PC-3 (cell line): ENCODE measurements around the gene NDFIP2. TPM values are rescaled to one million over a fixed set of nuclear protein-coding genes. Genes with fewer than 3 reads are reported as not detected.

Source experiments
- ATAC-seq: fragments of 200-7000 bp; cut with Tn5 transposase; 2 replicates; pipeline ENCODE4 v1.9.1; 2020; ENCODE audit warnings: mild to moderate bottlenecking, moderate library complexity
- BruUV-seq: library from RNA; stranded (reverse); fragments of 400-500 nt; replicated peaks from 2 replicates; lab custom pipeline; 2021; lab: Mats Ljungman, UMichigan
- CTCF ChIA-PET: fragments of 300-600 bp; sonication (Branson Sonifier 250); formaldehyde crosslinking; loops from one replicate; lab custom pipeline; 2022; ENCODE audit warnings: antibody characterized with exemption; lab: Charles Lee
- POLR2A ChIA-PET: fragments of 300-600 bp; sonication (Branson Sonifier 250); formaldehyde crosslinking; loops from one replicate; lab custom pipeline; 2022; ENCODE audit warnings: antibody characterized with exemption; ENCODE audit not compliant: unreplicated experiment; lab: Charles Lee
- DNase-seq: peaks from one replicate; pipeline ENCODE4 v3.0.0-alpha.2; 2015
- H2AFZ ChIP-seq: fragments of 300-600 bp; sonication (generic); 2 replicates; pipeline ENCODE4 v1.6.0; 2016; ENCODE audit warnings: antibody characterized with exemption, low read length
- H3F3A ChIP-seq: fragments of 300-600 bp; sonication (generic); one replicate; pipeline ENCODE4 v1.6.0; 2017; ENCODE audit warnings: antibody characterized with exemption, low read length, control low read depth, mild to moderate bottlenecking; ENCODE audit not compliant: unreplicated experiment
- H3K27ac ChIP-seq: fragments of 300-600 bp; sonication (generic); 2 replicates; pipeline ENCODE4 v1.5.1; 2016; ENCODE audit warnings: mild to moderate bottlenecking, low read length
- H3K27me3 ChIP-seq: fragments of 300-600 bp; sonication (generic); 2 replicates; pipeline ENCODE4 v1.6.1; 2016; ENCODE audit warnings: low read length, mixed read lengths
- H3K36me3 ChIP-seq: fragments of 300-600 bp; sonication (generic); 2 replicates; pipeline ENCODE4 v1.6.1; 2016; ENCODE audit warnings: low read depth, mixed run types, low read length, mixed read lengths
- H3K4me1 ChIP-seq: fragments of 300-600 bp; sonication (generic); 2 replicates; pipeline ENCODE4 v1.5.1; 2016; ENCODE audit warnings: low read length; ENCODE audit not compliant: insufficient read depth
- H3K4me2 ChIP-seq: fragments of 300-600 bp; sonication (generic); 2 replicates; pipeline ENCODE4 v1.6.0; 2016; ENCODE audit warnings: low read length
- H3K4me3 ChIP-seq: fragments of 300-600 bp; sonication (generic); 2 replicates; pipeline ENCODE4 v1.5.1; 2016; ENCODE audit warnings: mild to moderate bottlenecking, low read length, mixed read lengths
- H3K79me2 ChIP-seq: fragments of 300-600 bp; sonication (generic); 2 replicates; pipeline ENCODE4 v1.6.1; 2017; ENCODE audit warnings: low read length, mixed read lengths
- H3K9ac ChIP-seq: fragments of 300-600 bp; sonication (generic); 2 replicates; pipeline ENCODE4 v1.6.0; 2016; ENCODE audit warnings: mild to moderate bottlenecking, low read length
- H3K9me2 ChIP-seq: fragments of 300-600 bp; sonication (generic); replicated peaks from 2 replicates; pipeline ENCODE4 v1.6.1; 2016; ENCODE audit warnings: mixed run types, low read length, mixed read lengths
- H3K9me3 ChIP-seq: fragments of 300-600 bp; sonication (generic); 2 replicates; pipeline ENCODE4 v1.6.1; 2016; ENCODE audit warnings: low read length, mixed read lengths
- H4K20me1 ChIP-seq: fragments of 300-600 bp; sonication (generic); 2 replicates; pipeline ENCODE4 v1.6.1; 2016; ENCODE audit warnings: low read length, mixed read lengths
- EZH2 ChIP-seq: fragments of 300-600 bp; sonication (generic); IDR thresholded peaks from one replicate; pipeline ENCODE4 v1.6.1; 2017; ENCODE audit warnings: antibody characterized with exemption, mild to moderate bottlenecking, low read length; ENCODE audit not compliant: unreplicated experiment
- EZH2phosphoT487 ChIP-seq: fragments of 300-600 bp; sonication (generic); IDR thresholded peaks from 2 replicates; pipeline ENCODE4 v1.6.1; 2018; ENCODE audit warnings: mild to moderate bottlenecking, antibody characterized with exemption, low read length, borderline replicate concordance
- intact Hi-C: fragments of 100-400 bp; cut with micrococcal nuclease; formaldehyde crosslinking; loops from 2 replicates; pipeline ENCODE4 v1.9.0; 2023
- total RNA-seq: library from RNA; depleted of rRNA; stranded (reverse); fragments of >200 nt; gene quantifications from 2 replicates; pipeline ENCODE4 v1.2.3, GENCODE V29; 2014
- TF ChIP-seq, protein P1 (sequence below): fragments of 300-600 bp; sonication (generic); conservative IDR thresholded peaks from 2 replicates; pipeline ENCODE4 v1.5.1; 2017; ENCODE audit warnings: antibody characterized with exemption, low read depth, mild to moderate bottlenecking, low read length

The NDFIP2 gene
- total RNA-seq, 1 experiment from 2014 or later: 19.5 TPM

DNA sequence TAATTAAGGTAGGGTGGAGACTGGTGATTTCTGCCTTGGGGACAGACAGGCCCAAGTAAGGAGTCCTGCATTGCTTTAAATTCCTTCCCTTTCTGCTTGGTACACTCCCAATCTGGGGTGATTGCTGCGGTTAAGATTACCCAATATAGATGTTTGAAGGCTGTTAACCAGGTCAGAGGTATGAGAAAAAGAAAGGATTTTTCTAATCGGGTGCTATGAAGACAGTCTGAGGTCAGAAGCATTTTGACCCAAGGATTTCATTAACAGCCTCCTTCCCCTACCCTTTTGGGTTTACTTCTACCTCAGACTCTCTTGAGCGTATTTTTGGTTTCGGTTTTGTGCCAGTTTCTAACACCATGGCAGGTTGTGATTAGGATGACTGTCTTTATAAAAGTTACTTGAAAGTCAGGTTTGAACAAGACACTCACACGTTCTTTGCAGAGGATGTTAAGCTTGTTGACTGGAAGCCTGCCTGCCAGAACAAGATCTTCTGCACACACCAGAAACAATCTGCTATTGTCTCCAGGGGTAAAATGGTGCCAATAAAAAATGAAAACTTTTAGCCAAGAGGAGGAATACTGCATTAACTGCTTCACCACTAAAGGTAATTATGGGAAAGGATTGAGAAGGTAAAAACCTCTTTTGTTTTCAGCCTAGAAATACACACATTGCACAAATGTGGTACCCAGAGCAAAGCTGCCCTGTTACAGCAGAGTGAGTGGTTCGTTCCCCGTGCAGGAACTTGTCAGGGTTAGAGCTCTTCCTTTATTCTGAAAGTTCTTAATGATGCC lies 108.8 kb downstream of the NDFIP2 start:
- H2AFZ ChIP-seq: peak overlapping the region; percentile 71
- no peak overlapping the region for H3K9ac ChIP-seq
- no peaks in the 10 kb centered on the region for H3K27me3 ChIP-seq
- no peaks in the 10 kb centered on the region for H3F3A ChIP-seq
- ChIA-PET POLR2A (no interaction called here), CTCF (no interaction called here)
- H3K9me3 ChIP-seq: no peaks in the 10 kb centered on the region
- ATAC-seq (peak; percentile 83), DNase-seq (peak; percentile 38)
- H3K27ac ChIP-seq: 0 out of 2 replicates have a peak overlapping the region, but pooled peaks have one; percentile 19
- intact Hi-C loops: no loop called here
- TF ChIP-seq EZH2phosphoT487: no peak
- TF ChIP-seq, protein P1, sequence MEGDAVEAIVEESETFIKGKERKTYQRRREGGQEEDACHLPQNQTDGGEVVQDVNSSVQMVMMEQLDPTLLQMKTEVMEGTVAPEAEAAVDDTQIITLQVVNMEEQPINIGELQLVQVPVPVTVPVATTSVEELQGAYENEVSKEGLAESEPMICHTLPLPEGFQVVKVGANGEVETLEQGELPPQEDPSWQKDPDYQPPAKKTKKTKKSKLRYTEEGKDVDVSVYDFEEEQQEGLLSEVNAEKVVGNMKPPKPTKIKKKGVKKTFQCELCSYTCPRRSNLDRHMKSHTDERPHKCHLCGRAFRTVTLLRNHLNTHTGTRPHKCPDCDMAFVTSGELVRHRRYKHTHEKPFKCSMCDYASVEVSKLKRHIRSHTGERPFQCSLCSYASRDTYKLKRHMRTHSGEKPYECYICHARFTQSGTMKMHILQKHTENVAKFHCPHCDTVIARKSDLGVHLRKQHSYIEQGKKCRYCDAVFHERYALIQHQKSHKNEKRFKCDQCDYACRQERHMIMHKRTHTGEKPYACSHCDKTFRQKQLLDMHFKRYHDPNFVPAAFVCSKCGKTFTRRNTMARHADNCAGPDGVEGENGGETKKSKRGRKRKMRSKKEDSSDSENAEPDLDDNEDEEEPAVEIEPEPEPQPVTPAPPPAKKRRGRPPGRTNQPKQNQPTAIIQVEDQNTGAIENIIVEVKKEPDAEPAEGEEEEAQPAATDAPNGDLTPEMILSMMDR: no peak
- TF ChIP-seq EZH2: no peak
- BruUV-seq: no TSS peak
- no peaks in the 10 kb centered on the region for H3K9me2 ChIP-seq
- peak overlapping the region; percentile 62 for H3K4me3 ChIP-seq
- no peaks in the 10 kb centered on the region for H3K36me3 ChIP-seq
- H3K4me2 ChIP-seq: peak overlapping the region; percentile 76
- no peaks in the 10 kb centered on the region for H4K20me1 ChIP-seq
- no peaks in the 10 kb centered on the region for H3K79me2 ChIP-seq
- H3K4me1 ChIP-seq: 0 out of 2 replicates have a peak, but pooled peaks cover 5% of the 10 kb centered on the region

DNA sequence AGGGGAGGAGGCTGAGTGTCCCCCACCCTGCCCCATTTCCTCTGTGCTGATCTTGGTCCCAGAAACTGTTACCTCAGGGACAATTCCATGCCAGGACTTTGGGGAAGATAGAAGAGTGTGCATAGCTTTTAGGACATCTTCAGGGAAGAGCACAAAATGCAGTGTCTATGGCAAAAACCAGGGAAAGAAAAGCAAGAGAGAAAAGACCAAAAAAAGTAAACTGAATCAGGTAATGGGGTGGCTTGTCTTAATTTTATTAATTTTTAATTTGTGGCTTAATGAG lies 109.4 kb downstream of the NDFIP2 start:
- Histone ChIP-seq H3K9me3 (no peaks in the 10 kb centered on the region), H2AFZ (peak overlapping the region; percentile 71), H3K4me3 (peak overlapping the region; percentile 62; the same call in 1 of the 2 replicates), H3F3A (no peaks in the 10 kb centered on the region), H3K4me2 (peak overlapping the region; percentile 76), H3K9ac (no peak overlapping the region), H3K27me3 (no peaks in the 10 kb centered on the region), H3K79me2 (no peaks in the 10 kb centered on the region), H4K20me1 (no peaks in the 10 kb centered on the region), H3K9me2 (no peaks in the 10 kb centered on the region), H3K4me1 (0 out of 2 replicates have a peak, but pooled peaks cover 5% of the 10 kb centered on the region), H3K36me3 (no peaks in the 10 kb centered on the region), H3K27ac (0 out of 2 replicates have a peak overlapping the region, but pooled peaks have one; percentile 13)
- DNase-seq (no peak), ATAC-seq (no peak)
- intact Hi-C loops: no loop called here
- ChIA-PET POLR2A (no interaction called here), CTCF (no interaction called here)
- no TSS peak for BruUV-seq
- TF ChIP-seq, protein P1: no peak
- TF ChIP-seq EZH2phosphoT487 (no peak), EZH2 (no peak)

DNA sequence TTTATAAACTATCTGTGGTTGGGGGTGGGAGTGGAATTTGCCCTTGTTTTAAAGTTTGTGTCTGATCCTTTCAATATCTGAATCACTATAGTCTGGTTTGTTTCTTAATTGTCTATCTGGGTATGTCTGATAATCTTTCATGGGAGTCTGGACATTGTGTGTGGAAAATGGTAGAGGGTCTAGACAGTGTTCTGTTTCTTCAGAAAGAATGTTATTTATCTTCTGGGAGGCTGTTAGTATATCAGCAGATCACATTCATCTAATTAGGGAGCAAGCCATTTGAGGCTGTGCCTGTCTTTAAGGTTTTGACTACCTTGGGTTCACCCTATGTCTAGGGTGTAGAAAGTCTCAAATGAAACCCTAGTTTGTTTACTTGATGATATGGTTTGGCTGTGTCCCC lies 110.5 kb downstream of the NDFIP2 start:
- DNase-seq (no peak), ATAC-seq (no peak)
- Histone ChIP-seq H3K9me3 (no peaks in the 10 kb centered on the region), H3F3A (no peaks in the 10 kb centered on the region), H3K4me2 (no peak overlapping the region), H3K4me3 (no peak overlapping the region), H3K9ac (no peak overlapping the region), H2AFZ (no peak overlapping the region), H4K20me1 (no peaks in the 10 kb centered on the region), H3K27ac (no peak overlapping the region), H3K79me2 (no peaks in the 10 kb centered on the region), H3K27me3 (no peaks in the 10 kb centered on the region), H3K4me1 (0 out of 2 replicates have a peak, but pooled peaks cover 5% of the 10 kb centered on the region), H3K36me3 (no peaks in the 10 kb centered on the region), H3K9me2 (no peaks in the 10 kb centered on the region)
- BruUV-seq: no TSS peak
- POLR2A ChIA-PET: no interaction called here
- CTCF ChIA-PET: no interaction called here
- intact Hi-C loops: no loop called here
- TF ChIP-seq, protein P1: no peak
- TF ChIP-seq EZH2phosphoT487 (no peak), EZH2 (no peak)
